GM18861 (cell line): ENCODE data around the gene TMCC2.
"Not testable (repeated sequence)": the region's sequence is repeated elsewhere in the genome, so short reads cannot be mapped to it uniquely, and the experiment has no call there.

Source experiments
- ATAC-seq: cut with Tn5 transposase; IDR thresholded peaks from one replicate; pipeline ENCODE4 v1.9.1; 2021; ENCODE audit not compliant: unreplicated experiment

TMCC2 gene

DNA sequence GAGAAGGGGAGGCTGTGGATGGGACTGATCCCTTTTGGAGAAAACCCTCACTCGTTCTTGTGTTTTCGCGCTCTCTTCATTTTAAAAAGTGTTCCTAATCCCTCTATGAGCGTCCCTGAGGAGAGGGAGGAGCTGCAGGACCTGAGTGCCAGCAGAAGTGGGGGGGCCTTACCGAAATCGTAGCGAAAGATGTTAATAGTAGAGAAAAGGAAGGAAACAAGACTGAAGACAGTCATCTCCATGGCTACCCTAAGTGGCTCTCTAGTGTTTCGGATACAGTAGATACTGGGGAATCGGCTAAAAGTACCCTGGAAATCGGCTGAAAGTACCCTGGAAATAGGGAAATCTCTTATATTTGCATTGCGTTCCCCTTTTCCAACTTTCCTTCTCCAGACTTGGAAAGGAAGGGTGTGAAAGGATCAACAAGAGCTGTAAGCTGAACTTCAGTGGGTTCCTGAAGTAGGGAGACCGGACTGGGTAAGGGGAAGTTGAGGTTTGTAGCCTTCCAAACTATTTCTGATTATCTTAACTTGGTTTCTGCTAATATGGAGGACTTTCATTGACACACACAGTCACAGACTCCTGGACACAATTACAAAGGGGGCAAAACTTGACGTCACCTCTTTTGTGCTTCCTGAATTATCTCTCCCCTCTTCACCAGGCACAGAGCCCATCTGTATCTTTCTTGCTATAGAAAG is 15.8 kb upstream of the TMCC2 start:
- ATAC-seq: peak; percentile 24

GRCh38 chr1:205214756-205215155 is 13.0 kb upstream of the TMCC2 start:
- no peak for ATAC-seq

- no peak for ATAC-seq
Observed at GRCh38 chr1:205216588-205216987, 11.2 kb upstream of the TMCC2 start.

DNA sequence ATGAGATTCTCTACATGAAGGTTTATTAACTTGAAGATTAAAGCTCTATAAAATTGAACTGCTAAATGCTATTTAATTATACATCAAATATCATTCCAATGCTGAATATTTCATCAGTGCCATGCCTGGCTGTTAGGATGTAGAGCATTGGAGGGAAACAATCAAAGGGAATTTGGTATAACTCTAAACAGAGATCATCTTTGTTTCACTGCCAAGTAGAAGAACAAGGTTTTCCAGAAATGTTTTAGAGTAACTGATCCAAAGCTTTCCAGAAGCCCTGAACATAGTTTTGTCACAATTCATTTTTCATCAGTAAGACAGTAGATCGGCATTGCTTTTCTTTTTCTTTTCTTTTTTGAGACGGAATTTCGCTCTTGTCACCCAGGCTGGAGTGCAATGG is 10.3 kb upstream of the TMCC2 start:
- ATAC-seq: no peak

GRCh38 chr1:205220421-205220820 is 7.3 kb upstream of the TMCC2 start:
- no peak for ATAC-seq

GRCh38 chr1:205224736-205225135 is 3.0 kb upstream of the TMCC2 start:
- no peak for ATAC-seq

- no peak for ATAC-seq
Observed at GRCh38 chr1:205225901-205226765, 1.6 kb upstream of the TMCC2 start.

GRCh38 chr1:205226868-205227583 is 720 bp upstream of the TMCC2 start:
- ATAC-seq: no peak

DNA sequence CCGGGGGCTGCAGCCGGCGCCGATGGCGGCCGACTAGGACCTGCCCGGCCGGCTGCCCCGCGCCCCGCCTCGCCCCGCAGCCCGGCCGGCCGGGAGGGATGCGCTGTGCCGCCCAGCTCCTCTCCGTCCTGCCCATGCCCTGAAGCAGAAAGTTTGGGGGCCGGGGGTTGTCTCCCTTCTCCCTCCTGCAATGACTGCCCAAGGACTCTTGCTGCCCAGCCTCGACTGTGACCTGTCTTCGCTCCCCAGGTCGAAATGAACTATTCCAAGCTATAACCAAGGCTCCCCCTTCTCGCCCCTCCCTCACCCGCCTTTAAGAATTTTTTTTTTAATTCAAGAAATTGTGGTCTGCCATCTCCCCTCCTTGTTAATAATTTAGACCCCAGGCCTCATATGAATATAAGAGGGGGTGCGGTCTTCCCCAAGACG is 361 bp downstream of the TMCC2 start:
- ATAC-seq: no peak

- no peak for ATAC-seq
Observed at GRCh38 chr1:205229399-205229871, 1.7 kb downstream of the TMCC2 start.

- ATAC-seq: no peak
Observed at GRCh38 chr1:205229916-205230700, 2.4 kb downstream of the TMCC2 start.

DNA sequence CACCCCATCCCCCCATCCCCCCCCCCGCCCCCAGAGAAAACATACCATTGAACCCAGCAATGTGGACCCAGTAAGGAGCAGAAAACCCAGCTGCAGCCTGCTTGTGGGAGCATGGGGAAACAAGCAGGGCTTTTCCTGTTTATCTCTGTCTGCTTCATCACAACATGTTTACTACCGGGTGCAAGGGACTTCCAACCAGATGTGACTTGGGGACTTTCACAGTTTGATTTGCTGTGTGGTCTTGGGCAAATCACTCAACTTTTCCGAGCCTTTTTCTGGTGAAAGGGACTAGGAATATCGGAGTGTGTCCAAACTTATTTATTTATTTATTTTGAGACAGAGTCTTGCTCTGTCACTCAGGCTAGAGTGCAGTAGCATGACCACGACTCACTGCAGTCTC is 3.2 kb downstream of the TMCC2 start:
- no peak for ATAC-seq

DNA sequence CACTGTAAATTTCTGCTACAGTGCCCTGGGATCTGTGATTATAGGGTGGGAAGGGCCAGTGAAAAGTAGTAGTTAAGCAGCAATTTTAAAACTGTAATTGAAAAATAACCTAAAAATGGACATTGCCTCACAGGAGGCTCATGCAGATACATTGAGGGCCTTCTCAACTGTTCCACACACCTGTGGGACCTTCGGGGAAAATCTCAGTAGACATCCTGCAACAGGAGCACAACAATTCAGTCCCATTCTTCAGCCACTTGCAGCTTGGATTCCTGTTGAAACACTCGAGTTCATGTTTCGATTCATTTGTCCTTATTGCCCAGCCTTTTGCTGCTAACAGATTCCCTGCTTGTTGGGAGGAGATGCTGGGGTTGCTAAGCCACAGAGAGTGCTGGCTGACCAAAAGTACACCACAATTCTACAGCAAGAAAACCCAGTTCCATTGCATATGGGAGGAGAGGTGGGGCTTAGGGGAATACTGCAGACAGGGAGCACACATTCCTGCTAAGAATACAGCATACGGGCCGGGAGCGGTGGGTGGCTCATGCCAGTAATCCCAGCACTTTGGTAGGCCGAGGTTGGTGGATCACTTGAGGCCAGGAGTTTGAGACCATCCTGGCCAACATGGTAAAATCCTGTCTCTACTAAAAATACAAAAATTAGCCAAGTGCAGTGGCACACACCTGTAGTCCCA is 4.5 kb downstream of the TMCC2 start:
- no peak for ATAC-seq

GRCh38 chr1:205232945-205233397 is 5.2 kb downstream of the TMCC2 start:
- ATAC-seq: no peak

DNA sequence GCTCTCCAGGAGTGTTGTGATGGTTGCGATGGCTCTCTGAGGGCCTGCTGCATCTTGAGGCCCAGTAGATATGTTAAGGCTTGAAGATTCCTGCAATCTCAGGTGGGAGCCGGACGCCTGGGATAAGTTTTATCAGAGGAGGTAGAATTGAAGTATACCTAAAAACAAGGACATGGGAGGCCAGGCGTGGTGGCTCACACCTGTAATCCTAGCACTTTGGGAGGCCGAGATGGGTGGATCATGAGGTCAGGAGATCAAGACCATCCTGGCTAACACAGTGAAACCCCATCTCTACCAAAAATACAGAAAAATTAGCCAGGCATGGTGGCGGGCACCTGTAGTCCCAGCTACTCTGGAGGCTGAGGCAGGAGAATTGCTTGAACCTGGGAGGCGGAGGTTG is 6.2 kb downstream of the TMCC2 start:
- ATAC-seq: not testable (repeated sequence)

DNA sequence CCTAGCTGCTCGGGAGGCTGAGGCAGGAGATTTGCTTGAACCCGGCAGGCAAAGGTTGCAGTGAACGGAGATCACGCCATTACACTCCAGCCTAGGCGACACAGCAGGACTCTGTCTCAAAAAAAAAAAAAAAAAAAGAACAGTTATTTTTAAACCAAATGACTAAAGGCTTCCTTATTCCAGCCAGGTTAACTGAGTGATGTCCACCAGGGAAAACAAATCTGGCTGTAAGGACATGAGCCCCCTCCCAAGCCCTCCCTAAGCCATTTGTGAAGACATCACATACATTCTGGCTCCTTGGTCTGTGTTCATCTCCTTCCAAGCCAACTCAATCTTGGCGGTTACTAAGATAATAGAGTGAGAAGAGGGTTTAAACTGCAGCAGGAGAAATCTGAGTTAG is 8.2 kb downstream of the TMCC2 start:
- ATAC-seq: no peak

GRCh38 chr1:205236526-205236925 is 8.8 kb downstream of the TMCC2 start:
- no peak for ATAC-seq

- no peak for ATAC-seq
Observed at GRCh38 chr1:205236951-205237475, 9.3 kb downstream of the TMCC2 start.

GRCh38 chr1:205237526-205238484 is 10.1 kb downstream of the TMCC2 start:
- ATAC-seq: no peak
